WERI-Rb-1 (cell line): ENCODE results near the gene WASF1.

ENCODE experiments used
- DNase-seq: peaks from one replicate; pipeline ENCODE4 v3.0.0-alpha.2; 2020
- H3K27ac ChIP-seq: fragments of 250-450 bp; sonication (Bioruptor Pico); 2 replicates; pipeline ENCODE4 v1.5.1; 2020; ENCODE audit warnings: mild to moderate bottlenecking, moderate library complexity
- H3K27me3 ChIP-seq: fragments of 250-450 bp; sonication (Bioruptor Pico); 2 replicates; pipeline ENCODE4 v1.5.1; 2021; ENCODE audit warnings: mild to moderate bottlenecking, low read depth, moderate library complexity; ENCODE audit not compliant: insufficient read depth, severe bottlenecking
- H3K36me3 ChIP-seq: fragments of 250-450 bp; sonication (Bioruptor Pico); 2 replicates; pipeline ENCODE4 v1.5.1; 2020; ENCODE audit warnings: mild to moderate bottlenecking, moderate library complexity
- H3K4me3 ChIP-seq: 2 replicates; pipeline ENCODE4 v1.5.1; 2011; ENCODE audit warnings: low read depth, mild to moderate bottlenecking, control low read depth, low read length
- H3K9me3 ChIP-seq: fragments of 250-450 bp; sonication (Bioruptor Pico); 2 replicates; pipeline ENCODE4 v1.5.1; 2021; ENCODE audit warnings: mild to moderate bottlenecking, moderate library complexity; ENCODE audit not compliant: severe bottlenecking
- CTCF ChIP-seq: IDR thresholded peaks from 2 replicates; pipeline ENCODE4 v1.5.1; 2011; ENCODE audit warnings: low read depth, mild to moderate bottlenecking, control low read depth, inconsistent platforms, low read length

The WASF1 gene

GRCh38 chr6:110158479-110158878, 21.0 kb downstream of the WASF1 start:
- no peaks in the 10 kb centered on the region for H3K9me3 ChIP-seq
- no peak for TF ChIP-seq CTCF
- no peak for DNase-seq
- no peaks in the 10 kb centered on the region for H3K36me3 ChIP-seq
- no peak overlapping the region for H3K4me3 ChIP-seq
- no peak overlapping the region for H3K27ac ChIP-seq
- no peaks in the 10 kb centered on the region for H3K27me3 ChIP-seq

- Histone ChIP-seq H3K27ac (no peak overlapping the region), H3K36me3 (no peaks in the 10 kb centered on the region), H3K9me3 (no peaks in the 10 kb centered on the region), H3K27me3 (no peaks in the 10 kb centered on the region), H3K4me3 (no peak overlapping the region)
- TF ChIP-seq CTCF: no peak
- no peak for DNase-seq
Observed at GRCh38 chr6:110147870-110148269, 31.6 kb downstream of the WASF1 start.

DNA sequence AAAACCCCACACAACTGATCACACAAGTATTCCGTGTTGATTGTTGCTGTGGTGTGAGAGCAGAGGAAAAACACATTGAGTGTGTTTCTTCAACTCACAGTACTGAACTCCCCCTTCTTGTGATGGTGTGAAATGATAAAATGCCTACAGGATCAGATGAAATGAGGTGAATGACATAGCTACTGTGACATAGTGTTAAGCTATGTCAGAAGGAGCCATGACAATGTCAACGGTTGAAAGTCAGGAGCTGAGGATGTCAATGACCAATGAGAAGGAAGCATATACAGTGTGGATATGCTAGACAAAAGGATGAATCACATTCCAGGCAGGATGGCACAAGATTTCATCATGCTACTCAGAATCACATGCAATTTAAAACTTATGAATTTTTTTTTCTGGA, 38.8 kb downstream of the WASF1 start:
- H3K27me3 ChIP-seq: no peaks in the 10 kb centered on the region
- H3K27ac ChIP-seq: no peak overlapping the region
- no peak for TF ChIP-seq CTCF
- H3K4me3 ChIP-seq: no peak overlapping the region
- no peak for DNase-seq
- H3K36me3 ChIP-seq: no peaks in the 10 kb centered on the region
- peaks cover 2% of the 10 kb centered on the region for H3K9me3 ChIP-seq

- Histone ChIP-seq H3K27me3 (no peaks in the 10 kb centered on the region), H3K4me3 (no peak overlapping the region), H3K36me3 (no peaks in the 10 kb centered on the region), H3K9me3 (peaks cover 2% of the 10 kb centered on the region), H3K27ac (no peak overlapping the region)
- TF ChIP-seq CTCF: no peak
- no peak for DNase-seq
Observed at GRCh38 chr6:110139052-110139451, 40.4 kb downstream of the WASF1 start.

- Histone ChIP-seq H3K9me3 (peaks cover 2% of the 10 kb centered on the region), H3K4me3 (no peak overlapping the region), H3K27me3 (no peaks in the 10 kb centered on the region), H3K27ac (no peak overlapping the region), H3K36me3 (no peaks in the 10 kb centered on the region)
- TF ChIP-seq CTCF: no peak
- no peak for DNase-seq
Observed at GRCh38 chr6:110137924-110138887, 41.3 kb downstream of the WASF1 start.

- no peak overlapping the region for H3K4me3 ChIP-seq
- DNase-seq: no peak
- no peaks in the 10 kb centered on the region for H3K36me3 ChIP-seq
- TF ChIP-seq CTCF: no peak
- no peaks in the 10 kb centered on the region for H3K9me3 ChIP-seq
- no peak overlapping the region for H3K27ac ChIP-seq
- H3K27me3 ChIP-seq: no peaks in the 10 kb centered on the region
Observed at GRCh38 chr6:110130362-110130761, 49.1 kb downstream of the WASF1 start.
